Thymus (tissue), 11 donors: ENCODE data around the gene HSD11B2. TPM values are rescaled to one million over a fixed set of nuclear protein-coding genes. Genes with fewer than 3 reads are reported as not detected.

Source experiments
- DNase-seq, 9 donors: peaks; one replicate each; pipeline ENCODE4 v3.0.0-alpha.2; 2013; ENCODE audit warnings: low spot score in 9 of 9, low read depth in 6 of 9, missing footprints in 1 of 9
- H3K27ac ChIP-seq, 2 donors: one replicate each; pipeline ENCODE4 v1.5.1; 2013; ENCODE audit warnings: control low read depth in 1 of 2, low read depth in 1 of 2, low read length in 1 of 2, mild to moderate bottlenecking in 1 of 2, moderate library complexity in 1 of 2
- H3K27me3 ChIP-seq, 2 donors: one replicate each; pipeline ENCODE4 v1.5.1; 2013; ENCODE audit warnings: low read length in 1 of 2; ENCODE audit not compliant: control insufficient read depth in 2 of 2, insufficient read depth in 1 of 2
- H3K36me3 ChIP-seq, 2 donors: one replicate each; pipeline ENCODE4 v1.5.1; 2013; ENCODE audit warnings: low read length in 1 of 2, mild to moderate bottlenecking in 1 of 2, moderate library complexity in 1 of 2; ENCODE audit not compliant: control insufficient read depth in 2 of 2, insufficient read depth in 2 of 2
- H3K4me1 ChIP-seq, 2 donors: one replicate each; pipeline ENCODE4 v1.5.1; 2013; ENCODE audit warnings: low read length in 2 of 2; ENCODE audit not compliant: control insufficient read depth in 2 of 2, insufficient read depth in 2 of 2
- H3K4me3 ChIP-seq, 2 donors: one replicate each; pipeline ENCODE4 v1.5.1; 2013; ENCODE audit warnings: low read length in 2 of 2, control low read depth in 1 of 2, mild to moderate bottlenecking in 1 of 2
- H3K9me3 ChIP-seq, 2 donors: one replicate each; pipeline ENCODE4 v1.5.1; 2013; ENCODE audit warnings: low read length in 1 of 2, mild to moderate bottlenecking in 1 of 2; ENCODE audit not compliant: control insufficient read depth in 2 of 2, insufficient read depth in 1 of 2
- WGBS: extraction: QIAGEN DNeasy Blood & Tissue Kit; methylation state at CpG from one replicate; pipeline ENCODE4 v1.1.7; 2013; 5-methylcytosine and 5-hydroxymethylcytosine counted together
- polyA plus RNA-seq: library from polyadenylated mRNA; stranded (reverse); fragments of 200-250 nt; gene quantifications from one replicate; pipeline ENCODE4 v1.2.3, GENCODE V29; 2013
- total RNA-seq: library from RNA; stranded (reverse); fragments of 120-200 nt; gene quantifications from one replicate; pipeline ENCODE4 v1.2.4, GENCODE V29; 2013
- donor health status: healthy.

The HSD11B2 gene
- total and polyA plus RNA-seq, 2 donors, result 0.09 to 7.8 TPM

GRCh38 chr16:67429053-67429798 lies 1.7 kb upstream of the HSD11B2 start:
- Histone ChIP-seq H3K27me3 (peaks cover 51 to 95% of the 10 kb centered on the region in 2 donors), H3K4me1 (peaks cover 0 to 5% of the 10 kb centered on the region in 2 donors), H3K36me3 (no peaks in the 10 kb centered on the region), H3K27ac (no peak overlapping the region), H3K4me3 (no peak overlapping the region), H3K9me3 (no peaks in the 10 kb centered on the region)
- DNase-seq, result no peak
- 83% methylated on average over 3 of the region's 3 CpGs for WGBS

DNA sequence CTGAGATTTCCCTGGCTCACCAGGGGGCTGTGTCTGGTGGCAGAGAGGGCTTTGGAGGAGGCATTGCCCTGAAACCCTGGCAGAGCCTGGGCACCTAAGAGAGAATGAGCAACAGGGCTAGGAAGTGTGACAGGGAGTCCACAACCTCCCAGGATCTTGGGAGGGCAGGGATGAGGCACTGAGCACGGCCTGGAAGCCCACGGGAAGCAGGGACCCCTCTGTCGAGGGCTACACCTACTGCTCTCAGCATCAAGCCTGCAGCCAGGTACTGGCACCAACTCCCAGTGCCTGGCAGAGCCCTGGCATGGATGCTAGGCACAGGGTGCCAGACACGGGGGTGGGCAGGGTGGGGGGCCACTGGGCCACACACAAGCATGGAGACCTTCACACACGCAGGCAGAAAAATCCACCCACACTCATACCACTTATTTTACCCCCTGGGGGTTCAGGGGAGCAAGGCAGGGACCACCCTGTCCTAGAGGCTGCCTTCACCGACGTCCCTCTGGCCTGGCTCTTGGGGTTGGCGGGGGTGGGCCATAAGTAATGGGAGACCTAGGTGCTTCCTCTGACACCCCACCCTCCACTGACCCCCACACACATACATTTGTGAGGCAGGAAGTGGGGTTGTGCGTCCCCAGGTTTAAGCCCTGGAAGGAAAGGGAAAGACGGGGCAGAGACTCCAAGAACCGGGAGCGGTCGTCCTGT lies 970 bp upstream of the HSD11B2 start:
- Histone ChIP-seq H3K4me1 (peaks cover 0 to 5% of the 10 kb centered on the region in 2 donors), H3K36me3 (no peaks in the 10 kb centered on the region), H3K9me3 (no peaks in the 10 kb centered on the region), H3K27me3 (peaks cover 51 to 87% of the 10 kb centered on the region in 2 donors), H3K4me3 (peak overlapping the region in 1 of 2 donors; percentile 49), H3K27ac (no peak overlapping the region)
- DNase-seq, result no peak
- 46% methylated on average over 13 of the region's 13 CpGs for WGBS

DNA sequence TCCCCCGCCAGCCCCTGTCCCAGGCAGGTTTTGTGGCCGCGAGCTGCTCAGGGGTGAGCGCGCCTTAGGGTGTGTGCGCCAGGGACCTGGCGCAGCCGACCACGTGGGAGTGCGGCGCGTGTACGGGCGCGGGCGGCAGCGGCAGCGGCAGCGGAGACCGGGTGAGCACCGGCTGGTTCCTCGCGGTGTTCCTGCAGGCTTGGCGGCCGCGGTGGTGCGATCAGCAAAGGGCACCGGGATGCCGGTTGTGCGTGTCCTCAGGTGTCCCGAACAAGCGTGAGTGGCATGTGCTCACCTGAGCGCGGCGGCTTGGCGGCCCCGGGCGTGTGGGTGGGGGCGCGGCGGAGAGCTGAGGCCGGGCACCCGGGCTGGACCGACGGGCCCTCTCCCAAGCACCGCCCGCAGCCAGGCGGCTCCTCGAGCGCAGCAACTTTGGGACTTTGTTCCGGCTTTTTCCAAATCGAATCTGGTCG lies 381 bp upstream of the HSD11B2 start:
- Histone ChIP-seq H3K27me3 (peaks cover 51 to 81% of the 10 kb centered on the region in 2 donors), H3K27ac (no peak overlapping the region), H3K4me1 (peaks cover 0 to 5% of the 10 kb centered on the region in 2 donors), H3K36me3 (peaks cover 0 to 4% of the 10 kb centered on the region in 2 donors), H3K4me3 (peak overlapping the region in 1 of 2 donors; percentile 49), H3K9me3 (no peaks in the 10 kb centered on the region)
- no peak for DNase-seq
- 1% methylated on average over 53 of the region's 53 CpGs for WGBS

GRCh38 chr16:67431775-67432505 lies 1.0 kb downstream of the HSD11B2 start:
- Histone ChIP-seq H3K4me1 (peaks cover 0 to 5% of the 10 kb centered on the region in 2 donors), H3K4me3 (peak overlapping the region in 1 of 2 donors; percentile 49), H3K27ac (no peak overlapping the region), H3K27me3 (peaks cover 51 to 69% of the 10 kb centered on the region in 2 donors), H3K9me3 (no peaks in the 10 kb centered on the region), H3K36me3 (peaks cover 2 to 10% of the 10 kb centered on the region in 2 donors)
- 53% methylated on average over 13 of the region's 13 CpGs for WGBS
- no peak for DNase-seq

GRCh38 chr16:67432506-67432890 lies 1.6 kb downstream of the HSD11B2 start:
- Histone ChIP-seq H3K4me1 (peaks cover 0 to 5% of the 10 kb centered on the region in 2 donors), H3K36me3 (peaks cover 7 to 15% of the 10 kb centered on the region in 2 donors), H3K27ac (no peak overlapping the region), H3K27me3 (peaks cover 51 to 64% of the 10 kb centered on the region in 2 donors), H3K9me3 (no peaks in the 10 kb centered on the region), H3K4me3 (no peak overlapping the region)
- no peak for DNase-seq
- 62% methylated on average over 5 of the region's 5 CpGs for WGBS

- H3K4me3 ChIP-seq, result no peak overlapping the region
- peaks cover 50 to 57% of the 10 kb centered on the region in 2 donors for H3K27me3 ChIP-seq
- no peak overlapping the region for H3K27ac ChIP-seq
- H3K9me3 ChIP-seq, result no peaks in the 10 kb centered on the region
- H3K4me1 ChIP-seq, result peaks cover 0 to 5% of the 10 kb centered on the region in 2 donors
- DNase-seq, result no peak
- WGBS, result 97% methylated on average over 5 of the region's 5 CpGs
- peaks cover 14 to 22% of the 10 kb centered on the region in 2 donors for H3K36me3 ChIP-seq
These were observed 2.3 kb downstream of the HSD11B2 start for GRCh38 chr16:67433131-67433719.

- Histone ChIP-seq H3K36me3 (peaks cover 32 to 43% of the 10 kb centered on the region in 2 donors), H3K4me3 (no peak overlapping the region), H3K27me3 (peaks cover 26 to 32% of the 10 kb centered on the region in 2 donors), H3K4me1 (no peaks in the 10 kb centered on the region), H3K9me3 (no peaks in the 10 kb centered on the region), H3K27ac (no peak overlapping the region)
- 95% methylated on average over 16 of the region's 16 CpGs for WGBS
- no peak for DNase-seq
These were observed 4.8 kb downstream of the HSD11B2 start for GRCh38 chr16:67435758-67436164.

DNA sequence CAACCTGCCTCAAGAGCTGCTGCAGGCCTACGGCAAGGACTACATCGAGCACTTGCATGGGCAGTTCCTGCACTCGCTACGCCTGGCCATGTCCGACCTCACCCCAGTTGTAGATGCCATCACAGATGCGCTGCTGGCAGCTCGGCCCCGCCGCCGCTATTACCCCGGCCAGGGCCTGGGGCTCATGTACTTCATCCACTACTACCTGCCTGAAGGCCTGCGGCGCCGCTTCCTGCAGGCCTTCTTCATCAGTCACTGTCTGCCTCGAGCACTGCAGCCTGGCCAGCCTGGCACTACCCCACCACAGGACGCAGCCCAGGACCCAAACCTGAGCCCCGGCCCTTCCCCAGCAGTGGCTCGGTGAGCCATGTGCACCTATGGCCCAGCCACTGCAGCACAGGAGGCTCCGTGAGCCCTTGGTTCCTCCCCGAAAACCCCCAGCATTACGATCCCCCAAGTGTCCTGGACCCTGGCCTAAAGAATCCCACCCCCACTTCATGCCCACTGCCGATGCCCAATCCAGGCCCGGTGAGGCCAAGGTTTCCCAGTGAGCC lies 5.8 kb downstream of the HSD11B2 start:
- no peak overlapping the region for H3K27ac ChIP-seq
- H3K9me3 ChIP-seq, result no peaks in the 10 kb centered on the region
- peaks cover 17 to 24% of the 10 kb centered on the region in 2 donors for H3K27me3 ChIP-seq
- 97% methylated on average over 23 of the region's 23 CpGs for WGBS
- no peaks in the 10 kb centered on the region for H3K4me1 ChIP-seq
- no peak for DNase-seq
- no peak overlapping the region for H3K4me3 ChIP-seq
- H3K36me3 ChIP-seq, result peaks cover 35 to 49% of the 10 kb centered on the region in 2 donors
